Right lobe of liver (tissue), 4 donors: ENCODE measurements around the gene ZNF286A.

ENCODE experiments used
- CTCF ChIP-seq, 4 donors: fragments of 200-600 bp in 3 of 4; fragments of 450-650 bp in 1 of 4; IDR thresholded peaks; one replicate each; pipeline versions ENCODE4 v1.5.1 to v1.8.0; 2016 to 2022; ENCODE audit warnings: antibody characterized with exemption in 4 of 4, mild to moderate bottlenecking in 2 of 4
- POLR2A ChIP-seq: fragments of 450-650 bp; IDR thresholded peaks from one replicate; pipeline ENCODE4 v1.6.1; 2017; ENCODE audit warnings: antibody characterized with exemption, mild to moderate bottlenecking
- donor health status: DM: no; HTN: no; CAD: no.
- donor health status: DM: no; HTN: no; CAD: no.
- donor health status: DM: no; HTN: yes; CAD: no.

- TF ChIP-seq POLR2A (no peak), CTCF (IDR thresholded peaks at IDR 0.05) (no peak)
Observed at GRCh38 chr17:15744074-15744676, 44.6 kb downstream of the ZNF286A start.
